A549 (cell line): ENCODE data around the gene PPP4R1. TPM values are rescaled to one million over a fixed set of nuclear protein-coding genes. Genes with fewer than 3 reads are reported as not detected.
A peak's percentile ranks its signal among the peaks of the same experiment; 100 is the strongest.

ENCODE experiments used
- ATAC-seq, 2 experiments: fragments of 200-7000 bp in 1 of 2; fragments of >200 bp in 1 of 2; cut with Nextera tagmentation in 1 of 2; cut with Tn5 transposase in 1 of 2; 3 replicates each; pipeline versions ENCODE4 v1.8.0 to v1.9.1; 2018 to 2020; ENCODE audit warnings: mild to moderate bottlenecking in 1 of 2, moderate library complexity in 1 of 2
- CTCF ChIA-PET: fragments of 300-600 bp; sonication (Branson Sonifier 250); formaldehyde crosslinking; extraction: SDS; loops from one replicate; lab custom pipeline; 2021; ENCODE audit warnings: antibody characterized with exemption, inconsistent platforms; lab: Yijun Ruan, JAX
- POLR2A ChIA-PET: fragments of 350-600 bp; formaldehyde crosslinking; extraction: SDS; loops from one replicate; lab custom pipeline; 2021; ENCODE audit warnings: antibody characterized with exemption, inconsistent platforms; lab: Yijun Ruan, JAX
- DNase-seq, 2 experiments: peaks; one replicate each; pipeline versions ENCODE4 v3.0.0 to v3.0.0-alpha.2; 2011 to 2016; ENCODE audit warnings: low read depth in 1 of 2, low spot score in 1 of 2
- FAIRE-seq: peaks from 2 replicates; lab custom pipeline; 2011; peaks lifted over from hg19 to GRCh38; lab: Jason Lieb, UNC
- H3K27ac ChIP-seq, 2 experiments: fragments of >200 bp; sonication (Bioruptor Twin); formaldehyde crosslinking; 3 replicates each; pipeline ENCODE4 v1.5.1; 2016 to 2017
- H3K4me1 ChIP-seq: fragments of >200 bp; sonication (Bioruptor Twin); formaldehyde crosslinking; 3 replicates; pipeline ENCODE4 v1.6.1; 2016
- H3K4me2 ChIP-seq: fragments of >200 bp; sonication (Bioruptor Twin); formaldehyde crosslinking; 3 replicates; pipeline ENCODE4 v1.6.1; 2016
- H3K4me3 ChIP-seq: fragments of >200 bp; sonication (Bioruptor Twin); formaldehyde crosslinking; 3 replicates; pipeline ENCODE4 v1.5.1; 2016
- H3K9me3 ChIP-seq: fragments of >200 bp; sonication (Bioruptor Twin); formaldehyde crosslinking; 3 replicates; pipeline ENCODE4 v1.6.1; 2016
- BHLHE40 ChIP-seq: IDR thresholded peaks from 2 replicates; pipeline ENCODE4 v1.6.1; 2012; ENCODE audit warnings: low read depth, low read length, inconsistent platforms
- CBX2 ChIP-seq: fragments of 200-600 bp; sonication (generic); IDR thresholded peaks from 2 replicates; pipeline ENCODE4 v1.6.1; 2016; ENCODE audit warnings: low read depth, mild to moderate bottlenecking, borderline replicate concordance
- CBX8 ChIP-seq: fragments of 200-600 bp; sonication (generic); IDR thresholded peaks from 2 replicates; pipeline ENCODE4 v1.6.1; 2016
- CEBPB ChIP-seq, 2 experiments: fragments of >200 bp in 1 of 2; sonication (Bioruptor Twin) in 1 of 2; formaldehyde crosslinking in 1 of 2; IDR thresholded peaks; 2 replicates each; pipeline ENCODE4 v1.6.1; 2012 to 2016
- CHD2 ChIP-seq: fragments of 150-350 bp; IDR thresholded peaks from 2 replicates; pipeline ENCODE4 v1.6.1; 2014; ENCODE audit warnings: low read length; ENCODE audit not compliant: partially characterized antibody
- EHF ChIP-seq: fragments of 250-450 bp; sonication (Bioruptor Pico); IDR thresholded peaks from 2 replicates; pipeline ENCODE4 v1.5.0; 2020; ENCODE audit warnings: mild to moderate bottlenecking
- EHMT2 ChIP-seq: fragments of 200-600 bp; sonication (generic); IDR thresholded peaks from 2 replicates; pipeline ENCODE4 v1.6.1; 2016; ENCODE audit warnings: antibody characterized with exemption, low read depth, mild to moderate bottlenecking, moderate library complexity
- FOSB ChIP-seq: fragments of 250-450 bp; sonication (Bioruptor Pico); IDR thresholded peaks from 2 replicates; pipeline ENCODE4 v1.5.0; 2020; ENCODE audit warnings: mild to moderate bottlenecking, moderate library complexity
- FOXS1 ChIP-seq: fragments of 250-450 bp; sonication (Bioruptor Pico); IDR thresholded peaks from 2 replicates; pipeline ENCODE4 v1.5.0; 2020; ENCODE audit warnings: mild to moderate bottlenecking, moderate library complexity
- GATA3 ChIP-seq: IDR thresholded peaks from 2 replicates; pipeline ENCODE4 v1.6.1; 2012; ENCODE audit warnings: borderline replicate concordance
- HEYL ChIP-seq: fragments of 250-450 bp; sonication (Bioruptor Pico); IDR thresholded peaks from 2 replicates; pipeline ENCODE4 v1.8.0; 2021; ENCODE audit warnings: mild to moderate bottlenecking, moderate library complexity
- HOXA7 ChIP-seq: fragments of 250-450 bp; sonication (Bioruptor Pico); IDR thresholded peaks from 2 replicates; pipeline ENCODE4 v1.5.0; 2020; ENCODE audit warnings: mild to moderate bottlenecking, moderate library complexity
- HOXB5 ChIP-seq: fragments of 250-450 bp; sonication (Bioruptor Pico); IDR thresholded peaks from 2 replicates; pipeline ENCODE4 v1.5.0; 2020; ENCODE audit warnings: mild to moderate bottlenecking, moderate library complexity
- KDM1A ChIP-seq: fragments of 200-600 bp; sonication (generic); IDR thresholded peaks from 2 replicates; pipeline ENCODE4 v1.6.1; 2016; ENCODE audit warnings: low read depth, mild to moderate bottlenecking
- MAFK ChIP-seq: fragments of 450-650 bp; IDR thresholded peaks from 2 replicates; pipeline ENCODE4 v1.6.1; 2014; ENCODE audit not compliant: partially characterized antibody
- NR3C1 ChIP-seq: fragments of >200 bp; sonication (Bioruptor Twin); formaldehyde crosslinking; IDR thresholded peaks from 3 replicates; pipeline ENCODE4 v1.6.1; 2017
- PHF8 ChIP-seq: fragments of 200-600 bp; sonication (generic); IDR thresholded peaks from 2 replicates; pipeline ENCODE4 v1.6.1; 2016; ENCODE audit warnings: low read depth, mild to moderate bottlenecking, antibody characterized with exemption, moderate library complexity, borderline replicate concordance
- POLR2AphosphoS2 ChIP-seq: conservative IDR thresholded peaks from 2 replicates; pipeline ENCODE4 v1.6.1; 2012; ENCODE audit warnings: low read length, improper control_type of control experiment, inconsistent platforms
- RAD21 ChIP-seq, 2 experiments: fragments of >200 bp in 1 of 2; sonication (Bioruptor Twin) in 1 of 2; formaldehyde crosslinking in 1 of 2; IDR thresholded peaks in 1 of 2; conservative IDR thresholded peaks in 1 of 2; 2 replicates in 1 of 2; 3 replicates in 1 of 2; pipeline ENCODE4 v1.6.1; 2012 to 2018; ENCODE audit warnings: inconsistent platforms in 1 of 2
- RARB ChIP-seq: fragments of 250-450 bp; sonication (Bioruptor Pico); IDR thresholded peaks from 2 replicates; pipeline ENCODE4 v1.8.0; 2021; ENCODE audit warnings: mild to moderate bottlenecking, moderate library complexity
- SMC3 ChIP-seq: fragments of >200 bp; sonication (Bioruptor Twin); formaldehyde crosslinking; IDR thresholded peaks from 3 replicates; pipeline ENCODE4 v1.6.1; 2018; ENCODE audit warnings: inconsistent platforms
- TP53 ChIP-seq: fragments of 250-450 bp; sonication (Bioruptor Pico); IDR thresholded peaks from 2 replicates; pipeline ENCODE4 v1.5.0; 2021; ENCODE audit warnings: mild to moderate bottlenecking, moderate library complexity
- ZC3H11A ChIP-seq: fragments of 450-650 bp; IDR thresholded peaks from 2 replicates; pipeline ENCODE4 v1.6.1; 2014; ENCODE audit warnings: antibody characterized with exemption, mild to moderate bottlenecking
- WGBS: methylation state at CpG from one replicate; pipeline ENCODE4 v1.1.6; 2017; ENCODE audit errors: missing lambda C conversion rate; 5-methylcytosine and 5-hydroxymethylcytosine counted together
- polyA plus RNA-seq, 4 experiments: library from polyadenylated mRNA; depleted of rRNA in 3 of 4; stranded (reverse); fragments of >200 nt; fragmentation: RNase III in 1 of 4; extraction: RNeasy Plus Mini Kit Qiagen cat#74134 plus additional on column Dnase treatment in 1 of 4; gene quantifications; 2 replicates in 3 of 4; 3 replicates in 1 of 4; pipeline ENCODE4 v1.2.3, GENCODE V29; 2011 to 2017
- TF ChIP-seq, protein P1 (sequence below): fragments of 450-650 bp; IDR thresholded peaks from 2 replicates; pipeline ENCODE4 v1.6.1; 2014; ENCODE audit warnings: antibody characterized with exemption

The PPP4R1 gene
- polyA plus RNA-seq, 2 of the 4 experiments (the other 2 are of a cell fraction), result 40.1 to 97.3 TPM

DNA sequence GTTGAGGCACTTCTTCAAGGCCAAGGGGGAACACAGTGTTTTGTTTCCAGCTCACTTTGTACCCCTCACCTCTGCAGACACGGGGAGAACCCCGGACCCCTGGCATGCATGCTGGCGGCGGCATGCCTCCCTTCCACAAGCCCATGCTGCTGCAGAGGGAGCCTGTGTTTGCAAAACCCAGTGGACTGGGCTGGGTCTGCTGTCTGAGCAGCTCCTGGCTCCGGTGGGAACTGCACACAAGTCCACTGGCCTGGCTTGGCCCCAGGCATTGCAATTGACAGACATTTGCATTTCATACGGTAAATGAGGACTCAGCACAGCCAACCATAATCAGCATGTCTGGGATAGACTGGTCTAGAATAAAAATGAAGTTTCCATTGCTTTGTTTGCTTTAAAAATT, 76.7 kb downstream of the PPP4R1 start:
- DNase-seq (no peak), ATAC-seq (no peak), FAIRE-seq (no peak)
- Histone ChIP-seq H3K4me1 (0 out of 3 replicates have a peak, but pooled peaks cover 7% of the 10 kb centered on the region), H3K9me3 (no peaks in the 10 kb centered on the region), H3K27ac (no peak overlapping the region), H3K4me3 (no peak overlapping the region), H3K4me2 (no peak overlapping the region)
- ChIA-PET POLR2A (no interaction called here), CTCF (interaction anchor here (1.1 kb wide), 1 partner anchor 9 kb away, joined by 3 read pairs; no protein-coding TSS in a partner anchor)
- TF ChIP-seq FOXS1 (CRISPR knock-in tag) (no peak), CBX2 (no peak), SMC3 (no peak), RAD21 (conservative IDR thresholded peaks at IDR 0.05 in 1 of 2, IDR thresholded peaks at IDR 0.05 in 1 of 2) (no peak), TP53 (CRISPR knock-in tag) (no peak), EHF (no peak), HOXA7 (CRISPR knock-in tag) (no peak), KDM1A (no peak), FOSB (CRISPR knock-in tag) (no peak), RARB (CRISPR knock-in tag) (no peak), HEYL (no peak), MAFK (no peak), HOXB5 (CRISPR knock-in tag) (no peak), POLR2AphosphoS2 (no peak), ZC3H11A (no peak), BHLHE40 (no peak), CHD2 (no peak), PHF8 (no peak)
- TF ChIP-seq, protein P1, sequence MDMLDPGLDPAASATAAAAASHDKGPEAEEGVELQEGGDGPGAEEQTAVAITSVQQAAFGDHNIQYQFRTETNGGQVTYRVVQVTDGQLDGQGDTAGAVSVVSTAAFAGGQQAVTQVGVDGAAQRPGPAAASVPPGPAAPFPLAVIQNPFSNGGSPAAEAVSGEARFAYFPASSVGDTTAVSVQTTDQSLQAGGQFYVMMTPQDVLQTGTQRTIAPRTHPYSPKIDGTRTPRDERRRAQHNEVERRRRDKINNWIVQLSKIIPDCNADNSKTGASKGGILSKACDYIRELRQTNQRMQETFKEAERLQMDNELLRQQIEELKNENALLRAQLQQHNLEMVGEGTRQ, result no peak
- 88% methylated on average over 5 of the region's 6 CpGs for WGBS

DNA sequence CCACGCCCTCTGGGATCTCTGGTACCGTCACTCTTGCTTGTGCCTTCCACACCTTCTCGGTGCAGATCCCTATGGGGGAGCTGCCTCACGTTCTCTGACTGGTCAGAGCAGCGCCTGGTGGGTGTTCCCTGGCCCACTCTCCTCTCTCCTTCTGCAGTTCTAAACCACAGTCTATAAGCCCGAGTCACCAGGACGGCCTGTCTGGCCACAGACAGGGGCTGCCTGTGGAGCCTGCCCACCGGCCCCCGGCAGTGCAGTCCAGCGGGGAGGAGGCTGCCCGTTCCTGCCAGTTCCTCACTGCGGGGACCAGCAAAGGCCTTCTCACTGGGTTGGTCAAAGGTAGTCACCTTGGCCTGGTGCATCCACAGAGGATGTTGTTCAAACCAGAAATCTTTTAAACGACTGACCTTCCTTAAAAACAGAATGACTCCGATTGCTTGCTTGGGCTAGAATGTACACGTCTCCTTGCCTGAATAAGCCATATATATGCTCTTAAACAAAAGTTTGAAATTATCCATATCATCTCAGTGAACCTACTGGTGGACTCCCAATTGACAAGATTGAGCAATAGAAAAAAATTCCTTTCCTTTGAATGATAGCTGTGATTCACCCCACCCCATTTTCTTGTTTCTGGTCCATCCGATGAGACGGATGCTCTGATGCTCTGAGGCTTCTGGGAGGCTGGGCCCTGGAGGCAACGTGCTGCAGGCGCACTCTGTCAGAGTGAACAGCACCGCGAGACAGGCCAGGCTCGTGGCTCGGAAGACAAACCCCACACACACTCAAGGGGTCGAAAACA, 77.8 kb downstream of the PPP4R1 start:
- 82% methylated on average over 16 of the region's 24 CpGs for WGBS
- 0 out of 3 replicates have a peak, but pooled peaks cover 7% of the 10 kb centered on the region for H3K4me1 ChIP-seq
- POLR2A ChIA-PET, result no interaction called here
- CTCF ChIA-PET, result no interaction called here
- no peak for TF ChIP-seq HEYL
- 0 out of 4 replicates have a peak, but pooled peaks of 1 of the 2 experiments have one; percentile 14 for TF ChIP-seq CEBPB (IDR thresholded peaks at IDR 0.05)
- TF ChIP-seq NR3C1, result no peak
- no peak for TF ChIP-seq GATA3
- TF ChIP-seq EHMT2, result no peak
- FAIRE-seq (no peak), DNase-seq (no peak), ATAC-seq (no peak)
- H3K27ac ChIP-seq, result 0 out of 6 replicates have a peak overlapping the region, but pooled peaks of 1 of the 2 experiments have one; percentile 33
- H3K4me2 ChIP-seq, result no peak overlapping the region
- no peaks in the 10 kb centered on the region for H3K9me3 ChIP-seq
- no peak overlapping the region for H3K4me3 ChIP-seq

- H3K9me3 ChIP-seq, result no peaks in the 10 kb centered on the region
- no peak overlapping the region for H3K4me3 ChIP-seq
- TF ChIP-seq, protein P1, result peak; percentile 17; the same call in 1 of the 2 replicates
- no peak for TF ChIP-seq CBX8
- peak overlapping the region in 1 of 2 experiments; percentile 55; a peak in 3 of 6 replicates for H3K27ac ChIP-seq
- 83% methylated on average over 27 of the region's 27 CpGs for WGBS
- FAIRE-seq, result no peak
- no peak overlapping the region; the same call in 2 of the 3 replicates for H3K4me2 ChIP-seq
- DNase-seq, result peak in 1 of 2 experiments; percentile 34
- ChIA-PET CTCF (interaction anchor here (0.5 kb wide), 1 partner anchor 132 kb away, joined by 3 read pairs; no protein-coding TSS in a partner anchor), POLR2A (no interaction called here)
- 0 out of 3 replicates have a peak, but pooled peaks cover 7% of the 10 kb centered on the region for H3K4me1 ChIP-seq
- ATAC-seq, result peak; percentile 49 to 71; a peak in 3 of 6 replicates
Observed at GRCh38 chr18:9535430-9535991, 78.8 kb downstream of the PPP4R1 start.
